Lower leg skin (tissue), 4 donors: ENCODE measurements around the gene C14orf93. TPM values are rescaled to one million over a fixed set of nuclear protein-coding genes. Genes with fewer than 3 reads are reported as not detected.
"Not testable (repeated sequence)": the region's sequence is repeated elsewhere in the genome, so short reads cannot be mapped to it uniquely, and the experiment has no call there.

ENCODE experiments used
- DNase-seq, 2 donors: peaks; one replicate each; pipeline ENCODE4 v3.0.0-alpha.2; 2019; ENCODE audit warnings: low spot score in 2 of 2
- H3K4me3 ChIP-seq: fragments of 200-600 bp; sonication (generic); 2 replicates; pipeline ENCODE4 v1.5.1; 2017; ENCODE audit warnings: mild to moderate bottlenecking, low read depth; ENCODE audit not compliant: poor library complexity, severe bottlenecking
- CTCF ChIP-seq, 3 donors: fragments of 450-650 bp; IDR thresholded peaks; one replicate each; pipeline ENCODE4 v1.5.1; 2016; ENCODE audit warnings: antibody characterized with exemption in 3 of 3, mild to moderate bottlenecking in 3 of 3, moderate library complexity in 2 of 3
- POLR2A ChIP-seq, 2 donors: fragments of 450-650 bp; IDR thresholded peaks; one replicate each; pipeline ENCODE4 v1.6.1; 2016 to 2017; ENCODE audit warnings: antibody characterized with exemption in 2 of 2, mild to moderate bottlenecking in 1 of 2, moderate library complexity in 1 of 2
- WGBS, 2 donors: methylation state at CpG; one replicate each; pipeline ENCODE4 v1.1.5; 2018; 5-methylcytosine and 5-hydroxymethylcytosine counted together
- intact Hi-C: fragments of 100-400 bp; cut with DNase I; formaldehyde crosslinking; loops from one replicate; pipeline ENCODE4 v1.15.0; 2023; ENCODE audit warnings: low total_unique reads
- total RNA-seq, 4 donors: library from RNA; depleted of rRNA; stranded (reverse); fragments of >200 nt; gene quantifications; one replicate each; pipeline ENCODE4 v1.1.0, GENCODE V29; 2016

Gene C14orf93
- total RNA-seq, 4 donors from 2014 or later, result 16.9 to 29.6 (median 23.2) TPM

GRCh38 chr14:23006544-23007419, 3.2 kb downstream of the C14orf93 start:
- WGBS, 2 donors, result 1% methylated on average over 62 of the region's 62 CpGs
- H3K4me3 ChIP-seq, result peak overlapping the region; percentile 35
- TF ChIP-seq CTCF (IDR thresholded peaks at IDR 0.05) (peak in 1 of 3 donors; percentile 33), POLR2A (IDR thresholded peaks at IDR 0.05) (no peak)
- peak; percentile 97 to 99 for DNase-seq
- intact Hi-C loops, result no loop called here

- WGBS, 2 donors, result 69 to 71% methylated on average over 5 of the region's 5 CpGs
- intact Hi-C loops, result no loop called here
- H3K4me3 ChIP-seq, result no peak overlapping the region
- no peak for TF ChIP-seq CTCF (IDR thresholded peaks at IDR 0.05)
- TF ChIP-seq POLR2A (IDR thresholded peaks at IDR 0.05), result no peak
- DNase-seq, result peak in 1 of 2 donors; percentile 14
Measured at GRCh38 chr14:23006188-23006534, 3.8 kb downstream of the C14orf93 start.

- intact Hi-C loops, result no loop called here
- 80 to 83% methylated on average over 3 of the region's 3 CpGs for WGBS, 2 donors
- H3K4me3 ChIP-seq, result no peak overlapping the region
- no peak for TF ChIP-seq POLR2A (IDR thresholded peaks at IDR 0.05)
- TF ChIP-seq CTCF (IDR thresholded peaks at IDR 0.05), result no peak
- DNase-seq, result no peak
Measured at GRCh38 chr14:23005451-23006187, 4.3 kb downstream of the C14orf93 start.

GRCh38 chr14:23004274-23004673, 5.7 kb downstream of the C14orf93 start:
- intact Hi-C loops, H3K4me3 ChIP-seq: not testable (repeated sequence)
- WGBS, 2 donors, result 95 to 97% methylated on average over 4 of the region's 4 CpGs
- peak in 1 of 2 donors; percentile 66 for DNase-seq

- DNase-seq, result no peak
- TF ChIP-seq POLR2A (IDR thresholded peaks at IDR 0.05) (no peak), CTCF (IDR thresholded peaks at IDR 0.05) (no peak)
- WGBS, 2 donors, result 94 to 95% methylated on average over 3 of the region's 3 CpGs
Measured at GRCh38 chr14:23002592-23002991, 7.4 kb downstream of the C14orf93 start.

GRCh38 chr14:23000860-23001259, 9.1 kb downstream of the C14orf93 start:
- intact Hi-C loops, result no loop called here
- TF ChIP-seq CTCF (IDR thresholded peaks at IDR 0.05), result no peak
- TF ChIP-seq POLR2A (IDR thresholded peaks at IDR 0.05), result no peak
- no peak for DNase-seq
- WGBS, 2 donors, result 92 to 93% methylated on average over 2 of the region's 2 CpGs
- no peak overlapping the region for H3K4me3 ChIP-seq

More at GRCh38 chr14:23002592-23002991, 7.4 kb downstream of the C14orf93 start:
- intact Hi-C loops, result no loop called here
- no peak overlapping the region for H3K4me3 ChIP-seq
